ENCODE results near the gene PIF1. TPM values are rescaled to one million over a fixed set of nuclear protein-coding genes. Genes with fewer than 3 reads are reported as not detected.

Gene PIF1
- total RNA-seq, 1 donor = 6.2 TPM

GRCh38 chr15:64813075-64813474 is 12.4 kb downstream of the PIF1 start:
- H3K4me3 ChIP-seq (ENCODE audit: insufficient read depth, low read length) = no peak overlapping the region
- no peak overlapping the region for H2AFZ ChIP-seq (ENCODE audit: low read length)
- H3K79me2 ChIP-seq (ENCODE audit: insufficient read depth, low read length) = no peaks in the 10 kb centered on the region
- peaks cover 4% of the 10 kb centered on the region for H3K4me1 ChIP-seq (ENCODE audit: insufficient read depth, low read length)
- H3K9me3 ChIP-seq (ENCODE audit: low read depth, low read length) = no peaks in the 10 kb centered on the region
- H3K27me3 ChIP-seq (ENCODE audit: insufficient read depth, low read length) = no peaks in the 10 kb centered on the region
- peaks cover 15% of the 10 kb centered on the region for H3K36me3 ChIP-seq (ENCODE audit: insufficient read depth, low read length)
- no peak overlapping the region for H3K4me2 ChIP-seq (ENCODE audit: insufficient read depth, low read length)
- H4K20me1 ChIP-seq (ENCODE audit: insufficient read depth, low read length) = no peaks in the 10 kb centered on the region
- DNase-seq (ENCODE audit: insufficient read length, low spot score, missing footprints) = peak; percentile 48
- no peak overlapping the region for H3K27ac ChIP-seq (ENCODE audit: low read depth, low read length)
- no peak for TF ChIP-seq CTCF (IDR thresholded peaks at IDR 0.05; ENCODE audit: extremely low read depth, low read depth, low read length)

GRCh38 chr15:64810497-64811326 is 14.7 kb downstream of the PIF1 start:
- Histone ChIP-seq H3K4me1 (ENCODE audit: insufficient read depth, low read length) (peaks cover 4% of the 10 kb centered on the region), H4K20me1 (ENCODE audit: insufficient read depth, low read length) (no peaks in the 10 kb centered on the region), H3K27ac (ENCODE audit: low read depth, low read length) (no peak overlapping the region), H3K4me2 (ENCODE audit: insufficient read depth, low read length) (no peak overlapping the region), H3K9me3 (ENCODE audit: low read depth, low read length) (no peaks in the 10 kb centered on the region), H3K4me3 (ENCODE audit: insufficient read depth, low read length) (no peak overlapping the region), H3K27me3 (ENCODE audit: insufficient read depth, low read length) (no peaks in the 10 kb centered on the region), H3K36me3 (ENCODE audit: insufficient read depth, low read length) (peaks cover under 1% of the 10 kb centered on the region), H3K79me2 (ENCODE audit: insufficient read depth, low read length) (no peaks in the 10 kb centered on the region), H2AFZ (ENCODE audit: low read length) (peak overlapping the region; percentile 23)
- no peak for DNase-seq (ENCODE audit: insufficient read length, low spot score, missing footprints)
- TF ChIP-seq CTCF (IDR thresholded peaks at IDR 0.05; ENCODE audit: extremely low read depth, low read depth, low read length) = no peak

GRCh38 chr15:64809649-64810496 is 15.6 kb downstream of the PIF1 start:
- H3K27me3 ChIP-seq (ENCODE audit: insufficient read depth, low read length) = no peaks in the 10 kb centered on the region
- H3K4me3 ChIP-seq (ENCODE audit: insufficient read depth, low read length) = no peak overlapping the region
- H2AFZ ChIP-seq (ENCODE audit: low read length) = peak overlapping the region; percentile 23
- H3K4me1 ChIP-seq (ENCODE audit: insufficient read depth, low read length) = peaks cover 4% of the 10 kb centered on the region
- DNase-seq (ENCODE audit: insufficient read length, low spot score, missing footprints) = peak; percentile 98
- no peaks in the 10 kb centered on the region for H3K36me3 ChIP-seq (ENCODE audit: insufficient read depth, low read length)
- H4K20me1 ChIP-seq (ENCODE audit: insufficient read depth, low read length) = no peaks in the 10 kb centered on the region
- no peak overlapping the region for H3K27ac ChIP-seq (ENCODE audit: low read depth, low read length)
- no peaks in the 10 kb centered on the region for H3K9me3 ChIP-seq (ENCODE audit: low read depth, low read length)
- H3K79me2 ChIP-seq (ENCODE audit: insufficient read depth, low read length) = no peaks in the 10 kb centered on the region
- H3K4me2 ChIP-seq (ENCODE audit: insufficient read depth, low read length) = no peak overlapping the region
- peak; percentile 92 for TF ChIP-seq CTCF (IDR thresholded peaks at IDR 0.05; ENCODE audit: extremely low read depth, low read depth, low read length)

Measured in osteoblast (primary cell).